GM10847 (cell line): ENCODE measurements around the gene EGR2.

Experiments used
- POLR2A ChIP-seq: IDR thresholded peaks from 2 replicates; pipeline ENCODE4 v1.6.1; 2011; ENCODE audit not compliant: insufficient read length; ENCODE audit errors: extremely low read depth

EGR2 gene

GRCh38 chr10:62816331-62817120, at the start of gene EGR2:
Gene EGR2 (minus strand): TSS chr10:62816366. CDS start chr10:62816029, 337 bp downstream.
- TF ChIP-seq POLR2A = peak; percentile 22

- no peak for TF ChIP-seq POLR2A
Observed at GRCh38 chr10:62862447-62862846, 46.3 kb upstream of the EGR2 start.

- TF ChIP-seq POLR2A = no peak
Observed at GRCh38 chr10:62861507-62861906, 45.3 kb upstream of the EGR2 start.

- TF ChIP-seq POLR2A = no peak
Observed at GRCh38 chr10:62860946-62861345, 44.8 kb upstream of the EGR2 start.

- no peak for TF ChIP-seq POLR2A
Observed at GRCh38 chr10:62858364-62858763, 42.2 kb upstream of the EGR2 start.

GRCh38 chr10:62856021-62856420, 39.9 kb upstream of the EGR2 start:
- no peak for TF ChIP-seq POLR2A

GRCh38 chr10:62853710-62854109, 37.5 kb upstream of the EGR2 start:
- no peak for TF ChIP-seq POLR2A

- no peak for TF ChIP-seq POLR2A
Observed at GRCh38 chr10:62852961-62853702, 37.0 kb upstream of the EGR2 start.

GRCh38 chr10:62851442-62851841, 35.3 kb upstream of the EGR2 start:
- TF ChIP-seq POLR2A = no peak

GRCh38 chr10:62850646-62851045, 34.5 kb upstream of the EGR2 start:
- TF ChIP-seq POLR2A = no peak

- no peak for TF ChIP-seq POLR2A
Observed at GRCh38 chr10:62847433-62847832, 31.3 kb upstream of the EGR2 start.

- no peak for TF ChIP-seq POLR2A
Observed at GRCh38 chr10:62844280-62845011, 28.3 kb upstream of the EGR2 start.

GRCh38 chr10:62843600-62843999, 27.4 kb upstream of the EGR2 start:
- TF ChIP-seq POLR2A = no peak

GRCh38 chr10:62842983-62843382, 26.8 kb upstream of the EGR2 start:
- no peak for TF ChIP-seq POLR2A

GRCh38 chr10:62839590-62839989, 23.4 kb upstream of the EGR2 start:
- TF ChIP-seq POLR2A = no peak

- TF ChIP-seq POLR2A = no peak
Observed at GRCh38 chr10:62831346-62831745, 15.2 kb upstream of the EGR2 start.

GRCh38 chr10:62830679-62831078, 14.5 kb upstream of the EGR2 start:
- no peak for TF ChIP-seq POLR2A
